GM20000 (cell line): ENCODE data around the gene ABCF2.

Experiments
- DNase-seq: peaks from one replicate; pipeline ENCODE4 v3.0.0; 2012; ENCODE audit warnings: low spot score
- CTCF ChIP-seq: IDR thresholded peaks from 2 replicates; pipeline ENCODE4 v1.5.1; 2012; ENCODE audit warnings: mild to moderate bottlenecking, control low read depth; ENCODE audit errors: extremely low read depth, missing control alignments

Gene ABCF2

DNA sequence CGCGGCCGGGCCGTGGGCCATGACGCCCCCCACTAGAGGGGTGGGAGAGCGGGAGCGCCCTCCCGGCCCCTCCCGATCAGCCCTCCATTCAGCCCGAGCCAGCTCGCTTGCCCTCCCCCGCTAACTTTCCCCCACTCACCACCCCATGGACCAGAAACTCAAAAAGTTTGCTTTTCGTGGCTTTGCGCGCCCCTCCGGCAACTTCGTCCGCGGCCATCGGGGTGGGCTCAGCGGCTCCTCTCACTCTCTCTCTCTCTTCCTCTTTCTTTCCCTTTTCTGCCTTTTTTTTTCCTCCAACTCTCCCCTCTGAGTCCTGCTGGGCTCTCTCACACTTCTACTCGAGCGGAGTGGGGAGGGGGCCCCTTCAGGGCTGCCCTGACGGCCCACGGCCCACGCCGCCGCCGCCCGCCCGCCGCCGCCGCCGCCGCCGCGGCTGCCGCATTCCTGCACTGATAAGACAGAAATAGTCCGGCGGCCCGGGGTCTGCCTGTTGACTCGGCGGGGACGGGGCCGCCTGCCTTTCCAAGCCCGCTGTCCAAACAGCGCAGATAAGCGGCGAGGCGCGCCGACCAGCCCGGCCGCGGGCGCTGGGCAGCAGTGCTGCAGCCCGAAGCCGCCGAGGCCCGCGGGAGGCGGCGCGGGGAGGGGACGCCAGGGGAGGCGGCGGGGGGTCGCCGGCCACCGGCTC lies 21.5 kb upstream of the ABCF2 start, which contains the start of gene SMARCD3:
SMARCD3 (minus strand) TSS at position 349 of the 688 bp plus-strand sequence; CDS start at position 217, 132 bp downstream.
- peak; percentile 60 for DNase-seq
- no peak for TF ChIP-seq CTCF

DNA sequence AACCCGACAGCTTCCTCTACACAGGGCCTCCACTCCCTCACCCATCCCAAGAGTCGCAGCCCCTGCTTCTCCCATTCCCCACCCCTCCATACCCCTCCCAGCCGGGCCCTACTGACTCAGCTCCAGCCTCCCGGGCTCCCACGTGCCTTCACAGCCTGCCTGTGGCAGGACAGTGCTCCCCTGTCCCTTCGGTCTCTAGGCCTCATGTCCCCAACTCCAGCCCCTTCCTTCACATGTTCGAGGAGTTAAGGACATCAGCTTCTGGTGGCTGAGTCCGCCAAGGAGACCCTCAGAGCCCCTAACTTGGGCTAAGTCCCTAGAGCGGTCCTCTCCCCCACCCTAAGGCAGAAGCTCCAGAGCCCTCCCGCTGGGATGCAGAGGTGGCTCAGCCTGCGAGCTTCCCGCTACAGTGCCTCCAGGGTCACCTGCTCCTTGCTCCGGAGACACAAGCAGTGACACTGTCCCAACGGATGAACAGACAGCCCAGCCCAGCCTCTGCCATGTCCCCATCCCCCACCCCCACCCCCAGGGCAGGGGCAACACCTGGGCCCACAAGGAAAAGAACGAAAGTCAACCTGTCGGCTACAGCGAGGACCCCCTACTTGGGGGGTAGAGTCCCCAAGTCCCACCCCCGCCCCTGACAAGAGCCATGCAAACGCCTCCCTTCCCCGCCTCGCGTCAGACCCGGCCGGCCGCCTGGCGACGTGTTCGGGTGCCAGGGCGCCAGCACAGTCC lies 20.8 kb upstream of the ABCF2 start:
- no peak for TF ChIP-seq CTCF
- peak; percentile 64 for DNase-seq

- no peak for DNase-seq
- no peak for TF ChIP-seq CTCF
Measured at GRCh38 chr7:151246851-151247580, 20.0 kb upstream of the ABCF2 start.

GRCh38 chr7:151246102-151246850 lies 19.3 kb upstream of the ABCF2 start:
- DNase-seq, result no peak
- TF ChIP-seq CTCF, result no peak

DNA sequence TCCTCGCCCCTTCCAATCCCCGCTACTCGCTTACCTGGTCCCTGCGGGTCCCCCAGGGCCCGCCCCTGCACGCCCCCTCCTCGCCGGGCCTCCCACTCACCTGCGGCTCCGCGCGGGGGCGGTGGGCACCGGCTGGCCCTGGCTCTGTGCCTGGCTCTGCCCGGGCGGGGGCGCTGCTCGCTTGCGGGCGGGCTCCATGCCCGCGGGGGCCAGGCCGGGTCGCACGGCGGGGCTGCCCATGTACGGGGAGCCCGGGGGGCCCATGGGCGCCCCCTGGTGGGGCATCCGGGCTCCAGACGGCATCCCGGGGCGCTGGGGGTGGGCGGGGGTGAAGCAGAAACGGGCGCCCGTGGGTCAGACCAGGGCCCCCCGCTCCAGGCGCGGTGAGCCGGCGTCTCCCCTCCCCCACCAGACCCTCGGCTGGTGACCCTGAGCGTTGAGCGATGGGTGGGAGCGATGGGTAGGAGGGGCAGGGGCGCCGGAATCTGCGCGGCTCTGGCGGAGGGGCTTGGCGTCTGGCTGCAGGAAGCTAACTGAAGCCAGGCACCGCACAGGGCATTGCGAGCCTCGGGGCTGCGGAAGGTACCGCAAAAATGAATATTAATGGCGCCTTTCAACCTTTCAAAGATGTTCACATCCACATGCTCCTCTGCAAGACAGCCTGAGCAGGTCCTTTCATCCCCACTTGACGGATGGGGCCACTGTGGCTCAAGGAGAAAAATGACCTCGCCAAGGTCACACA lies 18.5 kb upstream of the ABCF2 start:
- DNase-seq, result peak; percentile 92

GRCh38 chr7:151244841-151245346 lies 17.9 kb upstream of the ABCF2 start:
- DNase-seq, result peak; percentile 52
- no peak for TF ChIP-seq CTCF

More for the DNA sequence above, 18.5 kb upstream of the ABCF2 start:
- peak; percentile 12 for TF ChIP-seq CTCF
